ENCODE results near the gene CDKN2B-AS1. TPM values are rescaled to one million over a fixed set of nuclear protein-coding genes. Genes with fewer than 3 reads are reported as not detected.

CDKN2B-AS1 gene
- total and polyA plus RNA-seq, 2 donors from 2014 or later, result 0.82 TPM; not detected in 1

DNA sequence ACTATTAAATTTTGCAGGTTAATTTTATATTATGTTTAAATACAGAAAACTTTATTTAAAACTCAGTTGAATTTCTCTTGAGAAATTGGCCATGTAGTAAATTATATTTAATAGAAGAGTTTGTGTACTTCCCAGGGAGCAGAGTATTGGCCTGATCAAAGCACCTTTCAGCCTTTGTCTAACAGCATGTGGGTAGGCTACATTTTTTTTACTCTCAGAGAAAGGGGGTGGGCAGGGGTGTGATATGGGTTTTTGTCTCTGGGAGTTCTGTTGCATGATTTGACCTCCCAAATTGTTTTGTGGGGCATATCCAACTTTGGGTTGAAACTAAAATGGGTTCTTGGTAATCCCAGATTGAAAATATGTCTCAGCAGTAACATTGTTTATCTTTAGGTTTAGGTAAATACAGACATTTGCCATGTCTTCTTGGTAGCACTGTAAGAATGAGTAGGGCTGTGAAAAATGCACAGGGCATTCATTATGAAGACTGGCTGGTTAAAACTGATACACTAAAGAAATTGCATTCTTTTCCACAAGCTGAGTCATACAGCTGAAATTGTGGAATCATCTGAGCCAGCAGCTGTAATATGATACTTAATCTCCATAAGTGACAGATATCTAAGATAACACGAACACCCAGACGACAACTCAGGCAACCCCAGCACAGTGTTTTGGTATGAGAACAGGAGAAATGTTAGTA is 89.9 kb downstream of the CDKN2B-AS1 start:
- Histone ChIP-seq H3K9ac (ENCODE audit: low read length in 3 of 3) (no peak overlapping the region), H3K4me3 (ENCODE audit: low read length in 3 of 3) (no peak overlapping the region), H3K36me3 (ENCODE audit: control insufficient read depth in 2 of 3, insufficient read depth in 3 of 3, low read length in 3 of 3) (no peaks in the 10 kb centered on the region), H3K27me3 (ENCODE audit: control insufficient read depth, insufficient read depth, low read length) (no peaks in the 10 kb centered on the region), H3K4me1 (ENCODE audit: control insufficient read depth in 2 of 3, insufficient read depth in 2 of 3, low read depth in 1 of 3, low read length in 3 of 3) (no peaks in the 10 kb centered on the region), H3K9me3 (ENCODE audit: control insufficient read depth in 2 of 3, insufficient read depth in 1 of 3, low read length in 3 of 3) (no peaks in the 10 kb centered on the region), H3K27ac (ENCODE audit: low read depth in 2 of 2, low read length in 2 of 2) (no peak overlapping the region)
- DNase-seq (no peak), FAIRE-seq (no peak)
- TF ChIP-seq CTCF (IDR thresholded peaks at IDR 0.05; ENCODE audit: borderline replicate concordance, extremely low read depth, insufficient read depth), result no peak
- intact Hi-C loops (cut with DNase I), result no loop called here

GRCh38 chr9:22088053-22088716 is 93.6 kb downstream of the CDKN2B-AS1 start:
- DNase-seq (no peak), FAIRE-seq (no peak)
- H3K4me3 ChIP-seq (ENCODE audit: low read length in 3 of 3), result no peak overlapping the region
- no peak for TF ChIP-seq CTCF (IDR thresholded peaks at IDR 0.05; ENCODE audit: borderline replicate concordance, extremely low read depth, insufficient read depth)
- H3K27ac ChIP-seq (ENCODE audit: low read depth in 2 of 2, low read length in 2 of 2), result no peak overlapping the region
- H3K36me3 ChIP-seq (ENCODE audit: control insufficient read depth in 2 of 3, insufficient read depth in 3 of 3, low read length in 3 of 3), result no peaks in the 10 kb centered on the region
- H3K4me1 ChIP-seq (ENCODE audit: control insufficient read depth in 2 of 3, insufficient read depth in 2 of 3, low read depth in 1 of 3, low read length in 3 of 3), result no peaks in the 10 kb centered on the region
- H3K9me3 ChIP-seq (ENCODE audit: control insufficient read depth in 2 of 3, insufficient read depth in 1 of 3, low read length in 3 of 3), result no peaks in the 10 kb centered on the region
- no peaks in the 10 kb centered on the region for H3K27me3 ChIP-seq (ENCODE audit: control insufficient read depth, insufficient read depth, low read length)
- intact Hi-C loops (cut with DNase I), result no loop called here
- no peak overlapping the region for H3K9ac ChIP-seq (ENCODE audit: low read length in 3 of 3)

- Histone ChIP-seq H3K27ac (ENCODE audit: low read depth in 2 of 2, low read length in 2 of 2) (no peak overlapping the region), H3K27me3 (ENCODE audit: control insufficient read depth, insufficient read depth, low read length) (no peaks in the 10 kb centered on the region), H3K9ac (ENCODE audit: low read length in 3 of 3) (no peak overlapping the region), H3K36me3 (ENCODE audit: control insufficient read depth in 2 of 3, insufficient read depth in 3 of 3, low read length in 3 of 3) (no peaks in the 10 kb centered on the region), H3K9me3 (ENCODE audit: control insufficient read depth in 2 of 3, insufficient read depth in 1 of 3, low read length in 3 of 3) (no peaks in the 10 kb centered on the region), H3K4me3 (ENCODE audit: low read length in 3 of 3) (no peak overlapping the region), H3K4me1 (ENCODE audit: control insufficient read depth in 2 of 3, insufficient read depth in 2 of 3, low read depth in 1 of 3, low read length in 3 of 3) (no peaks in the 10 kb centered on the region)
- TF ChIP-seq CTCF (IDR thresholded peaks at IDR 0.05; ENCODE audit: borderline replicate concordance, extremely low read depth, insufficient read depth), result no peak
- FAIRE-seq (no peak), DNase-seq (no peak)
- intact Hi-C loops (cut with DNase I), result no loop called here
Measured at GRCh38 chr9:22088717-22089061, 94.1 kb downstream of the CDKN2B-AS1 start.

All from kidney (tissue), 14 donors.